ENCODE measurements around the gene BANF1.

BANF1 gene

DNA sequence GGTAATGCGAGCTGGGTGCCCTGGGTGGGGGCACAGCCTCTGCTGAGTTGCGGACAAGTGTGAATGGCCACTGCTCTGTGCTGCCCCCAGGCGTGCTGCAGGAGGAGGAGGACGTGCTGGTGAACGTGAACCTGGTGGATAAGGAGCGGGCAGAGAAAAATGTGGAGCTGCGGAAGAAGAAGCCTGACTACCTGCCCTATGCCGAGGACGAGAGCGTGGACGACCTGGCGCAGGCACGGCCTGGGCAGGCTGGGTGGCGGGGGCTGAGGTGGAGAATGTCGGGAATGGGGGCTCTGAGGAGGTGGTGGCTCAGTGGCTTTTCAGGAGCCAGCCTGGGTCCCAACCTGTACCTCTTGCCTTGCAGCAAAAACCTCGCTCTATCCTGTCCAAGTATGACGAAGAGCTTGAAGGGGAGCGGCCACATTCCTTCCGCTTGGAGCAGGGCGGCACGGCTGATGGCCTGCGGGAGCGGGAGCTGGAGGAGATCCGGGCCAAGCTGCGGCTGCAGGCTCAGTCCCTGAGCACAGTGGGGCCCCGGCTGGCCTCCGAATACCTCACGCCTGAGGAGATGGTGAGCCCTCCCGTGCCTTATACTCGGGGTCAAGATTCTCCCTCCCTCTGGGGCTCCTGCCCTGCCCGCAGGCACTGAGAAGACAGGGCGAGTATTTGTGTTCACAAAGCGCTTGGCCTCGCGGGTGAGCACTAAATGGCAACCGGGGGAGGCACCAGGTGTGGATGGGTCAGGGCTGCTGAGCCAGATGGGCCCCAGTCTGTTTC lies 36.1 kb upstream of the BANF1 start:
- H3K27me3 ChIP-seq (ENCODE audit: control insufficient read depth, low read length), result no peaks in the 10 kb centered on the region
- H3K36me3 ChIP-seq (ENCODE audit: control insufficient read depth, low read length), result peaks cover 70% of the 10 kb centered on the region
- no peaks in the 10 kb centered on the region for H3K9me2 ChIP-seq (replicated peaks; ENCODE audit: control insufficient read depth, low read length)
- no peak overlapping the region for H3K4me3 ChIP-seq (ENCODE audit: low read length)
- H3K4me1 ChIP-seq (ENCODE audit: control insufficient read depth, low read length), result peaks cover 11% of the 10 kb centered on the region
- H3K9me3 ChIP-seq (ENCODE audit: control insufficient read depth, insufficient read depth, low read length), result no peaks in the 10 kb centered on the region
- H3F3A ChIP-seq (ENCODE audit: control insufficient read depth, insufficient read depth), result no peaks in the 10 kb centered on the region
- H3K79me2 ChIP-seq (ENCODE audit: control insufficient read depth, low read length), result peaks cover 35% of the 10 kb centered on the region
- TF ChIP-seq, protein P1, sequence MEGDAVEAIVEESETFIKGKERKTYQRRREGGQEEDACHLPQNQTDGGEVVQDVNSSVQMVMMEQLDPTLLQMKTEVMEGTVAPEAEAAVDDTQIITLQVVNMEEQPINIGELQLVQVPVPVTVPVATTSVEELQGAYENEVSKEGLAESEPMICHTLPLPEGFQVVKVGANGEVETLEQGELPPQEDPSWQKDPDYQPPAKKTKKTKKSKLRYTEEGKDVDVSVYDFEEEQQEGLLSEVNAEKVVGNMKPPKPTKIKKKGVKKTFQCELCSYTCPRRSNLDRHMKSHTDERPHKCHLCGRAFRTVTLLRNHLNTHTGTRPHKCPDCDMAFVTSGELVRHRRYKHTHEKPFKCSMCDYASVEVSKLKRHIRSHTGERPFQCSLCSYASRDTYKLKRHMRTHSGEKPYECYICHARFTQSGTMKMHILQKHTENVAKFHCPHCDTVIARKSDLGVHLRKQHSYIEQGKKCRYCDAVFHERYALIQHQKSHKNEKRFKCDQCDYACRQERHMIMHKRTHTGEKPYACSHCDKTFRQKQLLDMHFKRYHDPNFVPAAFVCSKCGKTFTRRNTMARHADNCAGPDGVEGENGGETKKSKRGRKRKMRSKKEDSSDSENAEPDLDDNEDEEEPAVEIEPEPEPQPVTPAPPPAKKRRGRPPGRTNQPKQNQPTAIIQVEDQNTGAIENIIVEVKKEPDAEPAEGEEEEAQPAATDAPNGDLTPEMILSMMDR (IDR thresholded peaks at IDR 0.05; ENCODE audit: low read depth, low read length, poor library complexity, severe bottlenecking), result no peak
- no peak for TF ChIP-seq EZH2phosphoT487 (IDR thresholded peaks at IDR 0.05; ENCODE audit: borderline replicate concordance, low read length)
- H3K4me2 ChIP-seq (ENCODE audit: low read length), result no peak overlapping the region
- H4K20me1 ChIP-seq (ENCODE audit: control insufficient read depth, insufficient read depth, low read depth, low read length), result peaks cover 12% of the 10 kb centered on the region; the same call in 1 of the 2 replicates
- H3K27ac ChIP-seq (ENCODE audit: low read depth, low read length), result no peak overlapping the region

- H3K79me2 ChIP-seq (ENCODE audit: control insufficient read depth, low read length), result peaks cover 26% of the 10 kb centered on the region
- no peak overlapping the region for H3K4me3 ChIP-seq (ENCODE audit: low read length)
- H3K4me2 ChIP-seq (ENCODE audit: low read length), result no peak overlapping the region
- H4K20me1 ChIP-seq (ENCODE audit: control insufficient read depth, insufficient read depth, low read depth, low read length), result peaks cover 9% of the 10 kb centered on the region; the same call in 1 of the 2 replicates
- peaks cover 9% of the 10 kb centered on the region for H3K4me1 ChIP-seq (ENCODE audit: control insufficient read depth, low read length)
- no peaks in the 10 kb centered on the region for H3K27me3 ChIP-seq (ENCODE audit: control insufficient read depth, low read length)
- TF ChIP-seq EZH2phosphoT487 (IDR thresholded peaks at IDR 0.05; ENCODE audit: borderline replicate concordance, low read length), result no peak
- TF ChIP-seq, protein P1 (IDR thresholded peaks at IDR 0.05; ENCODE audit: low read depth, low read length, poor library complexity, severe bottlenecking), result no peak
- H3K27ac ChIP-seq (ENCODE audit: low read depth, low read length), result no peak overlapping the region
- H3F3A ChIP-seq (ENCODE audit: control insufficient read depth, insufficient read depth), result no peaks in the 10 kb centered on the region
- no peaks in the 10 kb centered on the region for H3K9me2 ChIP-seq (replicated peaks; ENCODE audit: control insufficient read depth, low read length)
- peaks cover 74% of the 10 kb centered on the region for H3K36me3 ChIP-seq (ENCODE audit: control insufficient read depth, low read length)
- no peaks in the 10 kb centered on the region for H3K9me3 ChIP-seq (ENCODE audit: control insufficient read depth, insufficient read depth, low read length)
These were observed 34.9 kb upstream of the BANF1 start for GRCh38 chr11:65967329-65967934.

- no peaks in the 10 kb centered on the region for H3K4me1 ChIP-seq (ENCODE audit: control insufficient read depth, low read length)
- no peaks in the 10 kb centered on the region for H4K20me1 ChIP-seq (ENCODE audit: control insufficient read depth, insufficient read depth, low read depth, low read length)
- no peak for TF ChIP-seq EZH2phosphoT487 (IDR thresholded peaks at IDR 0.05; ENCODE audit: borderline replicate concordance, low read length)
- TF ChIP-seq, protein P1 (IDR thresholded peaks at IDR 0.05; ENCODE audit: low read depth, low read length, poor library complexity, severe bottlenecking), result no peak
- peaks cover 77% of the 10 kb centered on the region for H3K36me3 ChIP-seq (ENCODE audit: control insufficient read depth, low read length)
- H3F3A ChIP-seq (ENCODE audit: control insufficient read depth, insufficient read depth), result no peaks in the 10 kb centered on the region
- H3K79me2 ChIP-seq (ENCODE audit: control insufficient read depth, low read length), result peaks cover 11% of the 10 kb centered on the region
- no peak overlapping the region for H3K4me2 ChIP-seq (ENCODE audit: low read length)
- no peaks in the 10 kb centered on the region for H3K9me2 ChIP-seq (replicated peaks; ENCODE audit: control insufficient read depth, low read length)
- H3K27me3 ChIP-seq (ENCODE audit: control insufficient read depth, low read length), result no peaks in the 10 kb centered on the region
- no peaks in the 10 kb centered on the region for H3K9me3 ChIP-seq (ENCODE audit: control insufficient read depth, insufficient read depth, low read length)
- H3K4me3 ChIP-seq (ENCODE audit: low read length), result no peak overlapping the region
- H3K27ac ChIP-seq (ENCODE audit: low read depth, low read length), result no peak overlapping the region
These were observed 33.5 kb upstream of the BANF1 start for GRCh38 chr11:65968600-65969482.
